Measurements from ENCODE around the gene IZUMO2.

Gene IZUMO2

DNA sequence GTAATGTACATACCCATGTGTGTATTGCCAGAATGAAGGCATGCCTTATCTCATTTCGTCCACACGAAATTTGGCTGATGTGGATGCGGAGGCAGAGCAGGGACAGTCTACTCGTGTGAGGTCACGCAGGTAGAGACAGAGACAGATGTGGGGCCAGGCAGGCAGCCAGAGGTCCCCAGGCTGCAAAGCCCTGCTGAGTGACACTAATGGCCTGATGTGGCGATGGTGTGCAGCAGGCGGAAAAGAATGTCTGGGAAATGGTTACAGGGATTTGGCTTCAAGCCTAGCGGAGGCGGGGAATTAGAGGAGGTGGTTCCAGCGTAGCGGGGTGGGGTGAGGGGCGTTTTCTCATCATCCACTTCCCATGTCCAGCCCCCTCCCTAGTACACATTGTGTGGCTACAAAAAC is 4.2 kb upstream of the IZUMO2 start:
- TF ChIP-seq RAD21 (IDR thresholded peaks at IDR 0.05; ENCODE audit: low read depth) (peak; percentile 43; the same call in 1 of the 2 replicates), EGR1 (IDR thresholded peaks at IDR 0.05) (peak; percentile 82), EP300 (IDR thresholded peaks at IDR 0.05; ENCODE audit: borderline replicate concordance) (peak; percentile 99), CREB1 (IDR thresholded peaks at IDR 0.05; ENCODE audit: low read depth) (peak; percentile 52; the same call in 1 of the 2 replicates), CEBPB (IDR thresholded peaks at IDR 0.05) (peak; percentile 76; the same call in 1 of the 2 replicates), YY1 (IDR thresholded peaks at IDR 0.05; ENCODE audit: low read depth) (peak; percentile 73), TEAD4 (IDR thresholded peaks at IDR 0.05) (peak; percentile 98), ZBTB7A (IDR thresholded peaks at IDR 0.05; ENCODE audit: low read depth) (peak; percentile 62; the same call in 1 of the 2 replicates), FOXM1 (IDR thresholded peaks at IDR 0.05; ENCODE audit: borderline replicate concordance, low read depth) (peak; percentile 94), NFIC (IDR thresholded peaks at IDR 0.05) (peak; percentile 100), TAF1 (IDR thresholded peaks at IDR 0.05; ENCODE audit: low read depth) (no peak), TCF12 (IDR thresholded peaks at IDR 0.05; ENCODE audit: low read depth) (peak; percentile 99)
- TF ChIP-seq, protein P1, sequence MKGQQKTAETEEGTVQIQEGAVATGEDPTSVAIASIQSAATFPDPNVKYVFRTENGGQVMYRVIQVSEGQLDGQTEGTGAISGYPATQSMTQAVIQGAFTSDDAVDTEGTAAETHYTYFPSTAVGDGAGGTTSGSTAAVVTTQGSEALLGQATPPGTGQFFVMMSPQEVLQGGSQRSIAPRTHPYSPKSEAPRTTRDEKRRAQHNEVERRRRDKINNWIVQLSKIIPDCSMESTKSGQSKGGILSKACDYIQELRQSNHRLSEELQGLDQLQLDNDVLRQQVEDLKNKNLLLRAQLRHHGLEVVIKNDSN (IDR thresholded peaks at IDR 0.05), result peak; percentile 31; the same call in 1 of the 2 replicates
- TF ChIP-seq, protein P2, sequence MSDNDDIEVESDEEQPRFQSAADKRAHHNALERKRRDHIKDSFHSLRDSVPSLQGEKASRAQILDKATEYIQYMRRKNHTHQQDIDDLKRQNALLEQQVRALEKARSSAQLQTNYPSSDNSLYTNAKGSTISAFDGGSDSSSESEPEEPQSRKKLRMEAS (IDR thresholded peaks at IDR 0.05), result peak; percentile 53
- TF ChIP-seq, protein P3, sequence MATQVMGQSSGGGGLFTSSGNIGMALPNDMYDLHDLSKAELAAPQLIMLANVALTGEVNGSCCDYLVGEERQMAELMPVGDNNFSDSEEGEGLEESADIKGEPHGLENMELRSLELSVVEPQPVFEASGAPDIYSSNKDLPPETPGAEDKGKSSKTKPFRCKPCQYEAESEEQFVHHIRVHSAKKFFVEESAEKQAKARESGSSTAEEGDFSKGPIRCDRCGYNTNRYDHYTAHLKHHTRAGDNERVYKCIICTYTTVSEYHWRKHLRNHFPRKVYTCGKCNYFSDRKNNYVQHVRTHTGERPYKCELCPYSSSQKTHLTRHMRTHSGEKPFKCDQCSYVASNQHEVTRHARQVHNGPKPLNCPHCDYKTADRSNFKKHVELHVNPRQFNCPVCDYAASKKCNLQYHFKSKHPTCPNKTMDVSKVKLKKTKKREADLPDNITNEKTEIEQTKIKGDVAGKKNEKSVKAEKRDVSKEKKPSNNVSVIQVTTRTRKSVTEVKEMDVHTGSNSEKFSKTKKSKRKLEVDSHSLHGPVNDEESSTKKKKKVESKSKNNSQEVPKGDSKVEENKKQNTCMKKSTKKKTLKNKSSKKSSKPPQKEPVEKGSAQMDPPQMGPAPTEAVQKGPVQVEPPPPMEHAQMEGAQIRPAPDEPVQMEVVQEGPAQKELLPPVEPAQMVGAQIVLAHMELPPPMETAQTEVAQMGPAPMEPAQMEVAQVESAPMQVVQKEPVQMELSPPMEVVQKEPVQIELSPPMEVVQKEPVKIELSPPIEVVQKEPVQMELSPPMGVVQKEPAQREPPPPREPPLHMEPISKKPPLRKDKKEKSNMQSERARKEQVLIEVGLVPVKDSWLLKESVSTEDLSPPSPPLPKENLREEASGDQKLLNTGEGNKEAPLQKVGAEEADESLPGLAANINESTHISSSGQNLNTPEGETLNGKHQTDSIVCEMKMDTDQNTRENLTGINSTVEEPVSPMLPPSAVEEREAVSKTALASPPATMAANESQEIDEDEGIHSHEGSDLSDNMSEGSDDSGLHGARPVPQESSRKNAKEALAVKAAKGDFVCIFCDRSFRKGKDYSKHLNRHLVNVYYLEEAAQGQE (IDR thresholded peaks at IDR 0.05; ENCODE audit: low read depth), result no peak; the same call in 1 of the 2 replicates

DNA sequence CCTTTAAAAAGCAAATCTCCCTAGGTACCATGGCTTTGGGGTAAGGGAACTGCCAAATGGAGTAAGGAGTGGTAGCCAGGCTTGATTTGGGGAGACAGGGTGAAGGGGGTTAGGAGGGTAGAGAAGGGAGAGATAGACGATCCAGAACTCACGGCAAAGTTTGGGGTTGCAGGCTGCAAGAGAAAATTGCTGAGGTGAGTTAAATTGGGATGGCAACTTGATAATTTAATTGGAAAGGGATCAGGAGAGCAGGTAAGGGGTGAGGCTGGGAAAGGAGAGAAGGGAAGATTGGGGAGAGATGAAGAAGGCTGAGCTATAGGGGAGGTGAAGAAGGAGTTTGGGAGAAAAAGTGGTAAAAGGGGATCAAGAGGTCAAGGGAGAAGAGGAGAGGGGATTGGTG is 4.0 kb downstream of the IZUMO2 start:
- TF ChIP-seq CEBPB (IDR thresholded peaks at IDR 0.05) (no peak), RAD21 (IDR thresholded peaks at IDR 0.05; ENCODE audit: low read depth) (no peak), NFIC (IDR thresholded peaks at IDR 0.05) (no peak), EGR1 (IDR thresholded peaks at IDR 0.05) (no peak), ZBTB7A (IDR thresholded peaks at IDR 0.05; ENCODE audit: low read depth) (no peak), YY1 (IDR thresholded peaks at IDR 0.05; ENCODE audit: low read depth) (no peak), TCF12 (IDR thresholded peaks at IDR 0.05; ENCODE audit: low read depth) (no peak), EP300 (IDR thresholded peaks at IDR 0.05; ENCODE audit: borderline replicate concordance) (no peak), TEAD4 (IDR thresholded peaks at IDR 0.05) (no peak), TAF1 (IDR thresholded peaks at IDR 0.05; ENCODE audit: low read depth) (no peak), CREB1 (IDR thresholded peaks at IDR 0.05; ENCODE audit: low read depth) (no peak), FOXM1 (IDR thresholded peaks at IDR 0.05; ENCODE audit: borderline replicate concordance, low read depth) (no peak)
- TF ChIP-seq, protein P1 (IDR thresholded peaks at IDR 0.05), result no peak
- TF ChIP-seq, protein P3 (IDR thresholded peaks at IDR 0.05; ENCODE audit: low read depth), result no peak
- TF ChIP-seq, protein P2 (IDR thresholded peaks at IDR 0.05), result no peak

DNA sequence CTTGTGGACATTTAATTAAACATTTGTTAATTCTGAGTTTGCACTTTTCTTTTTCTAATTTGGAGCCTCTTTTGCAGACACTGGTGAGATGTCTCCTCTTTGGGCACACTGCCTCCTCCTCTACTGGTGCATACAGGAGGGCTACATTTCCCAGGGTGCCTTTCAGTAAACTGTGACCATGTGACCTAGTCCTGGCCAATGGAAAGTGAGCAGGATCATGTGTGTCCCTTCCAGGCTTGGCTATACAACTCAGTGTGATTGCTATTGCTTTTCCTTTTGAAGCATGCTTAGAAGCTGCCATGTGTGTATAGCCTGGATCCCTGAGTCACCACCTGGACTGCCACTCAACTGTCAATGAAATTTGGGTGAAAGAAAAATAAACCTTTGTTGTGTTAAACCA is 4.5 kb downstream of the IZUMO2 start:
- TF ChIP-seq, protein P1 (IDR thresholded peaks at IDR 0.05), result peak; percentile 83
- TF ChIP-seq, protein P2 (IDR thresholded peaks at IDR 0.05), result no peak
- TF ChIP-seq CREB1 (IDR thresholded peaks at IDR 0.05; ENCODE audit: low read depth), result no peak

DNA sequence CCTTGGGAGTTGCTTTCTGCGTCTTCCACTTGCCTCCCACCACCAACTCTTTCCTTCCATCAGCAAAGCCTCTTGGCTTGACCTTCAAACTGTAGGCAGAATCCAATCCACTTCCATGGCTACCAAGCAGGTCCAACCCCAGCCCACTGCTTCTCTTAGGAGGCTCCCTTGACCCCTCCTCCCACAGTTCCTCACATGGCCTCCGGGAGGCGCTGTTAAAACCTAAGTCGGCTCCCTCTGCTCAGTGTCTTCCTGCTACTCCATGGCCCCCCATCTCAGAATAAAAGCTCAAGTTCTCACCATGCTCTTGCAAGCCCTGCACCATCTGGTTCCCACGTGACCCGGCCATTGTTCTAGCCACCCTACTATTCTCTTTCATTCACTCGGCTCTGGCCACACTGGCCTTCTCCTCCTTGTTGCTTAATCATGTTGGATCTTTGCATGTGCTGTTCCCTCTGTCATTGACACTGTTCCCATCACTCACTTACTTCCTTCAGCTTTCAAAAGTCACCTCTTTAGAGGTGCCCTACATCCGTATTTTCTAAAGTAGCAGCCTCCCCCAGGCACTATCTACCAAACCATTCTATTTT is 7.5 kb downstream of the IZUMO2 start:
- TF ChIP-seq, protein P2 (IDR thresholded peaks at IDR 0.05), result no peak
- no peak for TF ChIP-seq CEBPB (IDR thresholded peaks at IDR 0.05)
- TF ChIP-seq EP300 (IDR thresholded peaks at IDR 0.05; ENCODE audit: borderline replicate concordance), result no peak

DNA sequence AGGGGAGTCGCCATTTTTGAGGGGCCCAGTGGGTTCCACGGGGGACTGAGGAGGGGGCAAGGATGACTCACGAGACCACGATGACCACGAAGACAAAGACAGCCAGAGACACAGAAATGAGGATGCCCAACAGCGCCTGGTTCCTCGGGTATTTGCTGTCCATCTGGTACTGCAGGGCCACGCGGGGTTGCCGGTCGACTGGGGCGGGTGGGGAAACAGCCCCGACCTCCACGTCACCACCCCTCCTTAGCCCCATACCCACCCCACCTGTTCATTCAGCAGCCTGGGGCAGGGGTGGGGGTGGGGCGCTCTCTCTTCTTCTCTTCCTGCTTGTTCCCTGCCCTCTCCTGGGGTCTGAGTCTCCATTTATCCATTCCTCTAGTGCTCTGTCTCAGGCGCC is 8.6 kb downstream of the IZUMO2 start:
- no peak for TF ChIP-seq NFIC (IDR thresholded peaks at IDR 0.05)
- TF ChIP-seq, protein P2 (IDR thresholded peaks at IDR 0.05), result no peak
- TF ChIP-seq, protein P1 (IDR thresholded peaks at IDR 0.05), result no peak
- no peak for TF ChIP-seq CREB1 (IDR thresholded peaks at IDR 0.05; ENCODE audit: low read depth)
- TF ChIP-seq TEAD4 (IDR thresholded peaks at IDR 0.05), result no peak
- no peak for TF ChIP-seq EP300 (IDR thresholded peaks at IDR 0.05; ENCODE audit: borderline replicate concordance)
- TF ChIP-seq YY1 (IDR thresholded peaks at IDR 0.05; ENCODE audit: low read depth), result no peak
- no peak for TF ChIP-seq FOXM1 (IDR thresholded peaks at IDR 0.05; ENCODE audit: borderline replicate concordance, low read depth)
- TF ChIP-seq EGR1 (IDR thresholded peaks at IDR 0.05), result no peak
- TF ChIP-seq RAD21 (IDR thresholded peaks at IDR 0.05; ENCODE audit: low read depth), result no peak
- no peak for TF ChIP-seq TCF12 (IDR thresholded peaks at IDR 0.05; ENCODE audit: low read depth)

Measured in Ishikawa (cell line).